Globus pallidus (tissue), 1 donor: ENCODE data around the gene PXT1.
A peak's percentile ranks its signal among the peaks of the same experiment; 100 is the strongest.
"Not testable (repeated sequence)": the region's sequence is repeated elsewhere in the genome, so short reads cannot be mapped to it uniquely, and the experiment has no call there.

ENCODE experiments used
- DNase-seq: peaks from one replicate; pipeline ENCODE4 v3.0.0-alpha.2; 2015; ENCODE audit warnings: low spot score

The PXT1 gene

GRCh38 chr6:36442671-36443470, at the start of gene PXT1, which contains the start of gene KCTD20:
PXT1 (minus strand) TSS chr6:36442854; CDS start chr6:36426082, 16,772 bp downstream.
KCTD20 (plus strand) TSS chr6:36443000; CDS start chr6:36470098, 27,098 bp downstream.
- DNase-seq, result peak; percentile 86

- DNase-seq, result no peak
Observed at GRCh38 chr6:36492092-36492491, 49.4 kb upstream of the PXT1 start.

- DNase-seq, result no peak
Observed at GRCh38 chr6:36491378-36491965, 48.8 kb upstream of the PXT1 start.

- DNase-seq, result no peak
Observed at GRCh38 chr6:36489426-36489825, 46.8 kb upstream of the PXT1 start.

GRCh38 chr6:36488221-36488620, 45.6 kb upstream of the PXT1 start:
- no peak for DNase-seq

GRCh38 chr6:36487698-36488097, 45.0 kb upstream of the PXT1 start:
- no peak for DNase-seq

- DNase-seq, result no peak
Observed at GRCh38 chr6:36484736-36485135, 42.1 kb upstream of the PXT1 start.

GRCh38 chr6:36483326-36483725, 40.7 kb upstream of the PXT1 start:
- DNase-seq, result not testable (repeated sequence)

- DNase-seq, result no peak
Observed at GRCh38 chr6:36479256-36479655, 36.6 kb upstream of the PXT1 start.

- DNase-seq, result no peak
Observed at GRCh38 chr6:36478051-36478526, 35.4 kb upstream of the PXT1 start.

- DNase-seq, result no peak
Observed at GRCh38 chr6:36469946-36470345, 27.3 kb upstream of the PXT1 start.

- DNase-seq, result no peak
Observed at GRCh38 chr6:36469148-36469661, 26.6 kb upstream of the PXT1 start.

GRCh38 chr6:36467625-36468024, 25.0 kb upstream of the PXT1 start:
- DNase-seq, result no peak

- no peak for DNase-seq
Observed at GRCh38 chr6:36464233-36464632, 21.6 kb upstream of the PXT1 start.

- no peak for DNase-seq
Observed at GRCh38 chr6:36463676-36464075, 21.0 kb upstream of the PXT1 start.

- no peak for DNase-seq
Observed at GRCh38 chr6:36461646-36462045, 19.0 kb upstream of the PXT1 start.

- no peak for DNase-seq
Observed at GRCh38 chr6:36460916-36461315, 18.3 kb upstream of the PXT1 start.

- no peak for DNase-seq
Observed at GRCh38 chr6:36459501-36459900, 16.8 kb upstream of the PXT1 start.

GRCh38 chr6:36455486-36456027, 12.9 kb upstream of the PXT1 start:
- DNase-seq, result no peak

GRCh38 chr6:36452897-36453296, 10.2 kb upstream of the PXT1 start:
- not testable (repeated sequence) for DNase-seq

GRCh38 chr6:36449173-36449572, 6.5 kb upstream of the PXT1 start:
- not testable (repeated sequence) for DNase-seq

GRCh38 chr6:36445621-36446020, 3.0 kb upstream of the PXT1 start:
- DNase-seq, result no peak

GRCh38 chr6:36444470-36444869, 1.8 kb upstream of the PXT1 start:
- no peak for DNase-seq
